ENCODE results near the gene SMYD4.

GRCh38 chr17:1776857-1777256, 52.8 kb downstream of the SMYD4 start:
- no peak for TF ChIP-seq ZNF274 (IDR thresholded peaks at IDR 0.05; ENCODE audit: borderline replicate concordance, low read depth, low read length)
- TF ChIP-seq SAP30 (IDR thresholded peaks at IDR 0.05; ENCODE audit: borderline replicate concordance, insufficient read depth, low read depth, low read length, poor library complexity, severe bottlenecking) = no peak
- TF ChIP-seq TCF7L2 (IDR thresholded peaks at IDR 0.05; ENCODE audit: low read depth, low read length) = no peak
- no peak for TF ChIP-seq SIRT6 (IDR thresholded peaks at IDR 0.05; ENCODE audit: low read depth, low read length)
- TF ChIP-seq MAFG (tag; conservative IDR thresholded peaks at IDR 0.05) = no peak
- TF ChIP-seq CTCF (IDR thresholded peaks at IDR 0.05 in 2 of 3, conservative IDR thresholded peaks at IDR 0.05 in 1 of 3; ENCODE audit: insufficient read depth in 2 of 3, low read depth in 1 of 3, low read length in 3 of 3) = no peak
- TF ChIP-seq ZFX (CRISPR knock-in tag; IDR thresholded peaks at IDR 0.05) = no peak

All from K562 (cell line).